Fibroblast of lung (primary cell): ENCODE results near the gene DENND1A. TPM values are rescaled to one million over a fixed set of nuclear protein-coding genes. Genes with fewer than 3 reads are reported as not detected.

Experiments used
- DNase-seq, 2 donors: peaks; one replicate each; pipeline versions ENCODE4 v3.0.0 to v3.0.0-alpha.2; 2010; ENCODE audit warnings: low read depth in 2 of 2
- H2AFZ ChIP-seq: 2 replicates; pipeline ENCODE4 v1.5.1; 2012; ENCODE audit warnings: low read length, control low read depth, inconsistent platforms
- H3K27ac ChIP-seq: 2 replicates; pipeline ENCODE4 v1.5.1; 2011; ENCODE audit warnings: low read length, control low read depth; ENCODE audit not compliant: insufficient read depth
- H3K27me3 ChIP-seq: 2 replicates; pipeline ENCODE4 v1.5.1; 2011; ENCODE audit warnings: mild to moderate bottlenecking, low read length; ENCODE audit not compliant: control insufficient read depth, insufficient read depth
- H3K36me3 ChIP-seq: 2 replicates; pipeline ENCODE4 v1.5.1; 2011; ENCODE audit warnings: low read length; ENCODE audit not compliant: control insufficient read depth, insufficient read depth
- H3K4me1 ChIP-seq: 2 replicates; pipeline ENCODE4 v1.5.1; 2011; ENCODE audit warnings: low read length; ENCODE audit not compliant: control insufficient read depth, insufficient read depth; ENCODE audit errors: extremely low read depth
- H3K4me2 ChIP-seq: 2 replicates; pipeline ENCODE4 v1.5.1; 2011; ENCODE audit warnings: low read length, control low read depth; ENCODE audit not compliant: insufficient read depth; ENCODE audit errors: extremely low read depth
- H3K4me3 ChIP-seq, 4 experiments: fragments of 200-600 bp in 1 of 4; sonication (generic) in 1 of 4; replicated peaks in 1 of 4; 2 replicates each; pipeline ENCODE4 v1.5.1; 2011 to 2016; ENCODE audit warnings: low read length in 4 of 4, low read depth in 3 of 4, mild to moderate bottlenecking in 3 of 4, control low read depth in 2 of 4, inconsistent platforms in 1 of 4, mixed read lengths in 1 of 4; ENCODE audit not compliant: insufficient read depth in 1 of 4; ENCODE audit errors: control extremely low read depth in 1 of 4
- H3K79me2 ChIP-seq: 2 replicates; pipeline ENCODE4 v1.5.1; 2012; ENCODE audit warnings: mild to moderate bottlenecking, low read length, inconsistent platforms; ENCODE audit not compliant: control insufficient read depth, insufficient read depth
- H3K9ac ChIP-seq: 2 replicates; pipeline ENCODE4 v1.5.1; 2011; ENCODE audit warnings: mild to moderate bottlenecking, low read length, control low read depth; ENCODE audit not compliant: insufficient read depth
- H3K9me3 ChIP-seq: 2 replicates; pipeline ENCODE4 v1.5.1; 2012; ENCODE audit warnings: low read depth, low read length; ENCODE audit not compliant: control insufficient read depth, insufficient read depth
- H4K20me1 ChIP-seq: 2 replicates; pipeline ENCODE4 v1.5.1; 2011; ENCODE audit warnings: low read length; ENCODE audit not compliant: control insufficient read depth, insufficient read depth; ENCODE audit errors: extremely low read depth
- EZH2 ChIP-seq: IDR thresholded peaks from 2 replicates; pipeline ENCODE4 v1.5.1; 2012; ENCODE audit warnings: low read length, control low read depth, mild to moderate bottlenecking; ENCODE audit errors: missing control alignments
- polyA plus RNA-seq, 2 donors: library from polyadenylated mRNA; depleted of rRNA in 1 of 2; stranded (reverse) in 1 of 2; unstranded in 1 of 2; fragments of >200 nt; gene quantifications; 2 replicates each; pipeline ENCODE4 v1.2.1, GENCODE V29; 2011 to 2012; ENCODE audit warnings: missing spikeins in 1 of 2
- total RNA-seq: library from RNA; depleted of rRNA; stranded (reverse); fragments of >200 nt; gene quantifications from 2 replicates; pipeline ENCODE4 v1.2.1, GENCODE V29; 2014
- TF ChIP-seq, protein P1 (sequence below), 2 donors: IDR thresholded peaks in 1 of 2; conservative IDR thresholded peaks in 1 of 2; 1 replicate in 1 of 2; 2 replicates in 1 of 2; pipeline ENCODE4 v1.5.1; 2011 to 2012; ENCODE audit warnings: low read length in 2 of 2, control low read depth in 1 of 2, inconsistent platforms in 1 of 2, low read depth in 1 of 2, mild to moderate bottlenecking in 1 of 2

Gene DENND1A
- total and polyA plus RNA-seq, 2 donors (not counting 1 experiment from before 2014, with no cell fraction given) = 13.0 to 18.3 TPM

DNA sequence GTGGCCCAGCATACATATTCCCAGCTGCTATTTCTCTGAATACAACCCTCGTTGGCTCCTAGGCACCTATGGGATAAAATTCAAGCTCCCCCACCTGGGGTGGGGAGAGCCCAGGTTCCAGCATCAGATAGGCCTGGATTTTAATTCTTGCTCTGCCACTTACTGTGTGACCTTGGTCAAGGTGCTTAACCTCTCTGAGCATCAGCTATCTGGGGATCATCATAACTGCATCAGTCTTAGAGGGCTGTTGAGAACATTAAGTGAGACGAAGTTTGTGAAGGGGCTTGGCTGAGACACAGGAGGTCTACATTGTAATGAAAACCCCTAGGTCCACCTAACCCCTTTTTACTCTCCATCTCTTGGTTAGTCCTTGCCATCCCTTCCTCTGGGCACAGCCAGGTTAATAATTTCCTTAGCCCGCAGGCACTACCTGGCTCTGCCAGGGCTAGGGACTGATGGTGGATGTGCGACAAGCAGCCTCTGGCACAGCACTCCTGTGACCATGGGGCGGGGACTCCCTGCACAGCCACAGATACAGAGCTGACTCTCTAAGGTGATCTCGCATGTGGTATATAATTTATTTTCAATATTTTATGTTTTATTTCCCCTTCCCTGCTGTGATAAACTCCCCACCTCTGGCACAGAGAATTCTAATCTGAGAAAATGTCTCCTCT lies 505.2 kb downstream of the DENND1A start:
- no peak for TF ChIP-seq EZH2
- TF ChIP-seq, protein P1, sequence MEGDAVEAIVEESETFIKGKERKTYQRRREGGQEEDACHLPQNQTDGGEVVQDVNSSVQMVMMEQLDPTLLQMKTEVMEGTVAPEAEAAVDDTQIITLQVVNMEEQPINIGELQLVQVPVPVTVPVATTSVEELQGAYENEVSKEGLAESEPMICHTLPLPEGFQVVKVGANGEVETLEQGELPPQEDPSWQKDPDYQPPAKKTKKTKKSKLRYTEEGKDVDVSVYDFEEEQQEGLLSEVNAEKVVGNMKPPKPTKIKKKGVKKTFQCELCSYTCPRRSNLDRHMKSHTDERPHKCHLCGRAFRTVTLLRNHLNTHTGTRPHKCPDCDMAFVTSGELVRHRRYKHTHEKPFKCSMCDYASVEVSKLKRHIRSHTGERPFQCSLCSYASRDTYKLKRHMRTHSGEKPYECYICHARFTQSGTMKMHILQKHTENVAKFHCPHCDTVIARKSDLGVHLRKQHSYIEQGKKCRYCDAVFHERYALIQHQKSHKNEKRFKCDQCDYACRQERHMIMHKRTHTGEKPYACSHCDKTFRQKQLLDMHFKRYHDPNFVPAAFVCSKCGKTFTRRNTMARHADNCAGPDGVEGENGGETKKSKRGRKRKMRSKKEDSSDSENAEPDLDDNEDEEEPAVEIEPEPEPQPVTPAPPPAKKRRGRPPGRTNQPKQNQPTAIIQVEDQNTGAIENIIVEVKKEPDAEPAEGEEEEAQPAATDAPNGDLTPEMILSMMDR (conservative IDR thresholded peaks at IDR 0.05 in 1 of 2, IDR thresholded peaks at IDR 0.05 in 1 of 2; ENCODE audit: low read depth in 1 of 2, low read length in 2 of 2) = no peak
- H3K79me2 ChIP-seq = no peaks in the 10 kb centered on the region

DNA sequence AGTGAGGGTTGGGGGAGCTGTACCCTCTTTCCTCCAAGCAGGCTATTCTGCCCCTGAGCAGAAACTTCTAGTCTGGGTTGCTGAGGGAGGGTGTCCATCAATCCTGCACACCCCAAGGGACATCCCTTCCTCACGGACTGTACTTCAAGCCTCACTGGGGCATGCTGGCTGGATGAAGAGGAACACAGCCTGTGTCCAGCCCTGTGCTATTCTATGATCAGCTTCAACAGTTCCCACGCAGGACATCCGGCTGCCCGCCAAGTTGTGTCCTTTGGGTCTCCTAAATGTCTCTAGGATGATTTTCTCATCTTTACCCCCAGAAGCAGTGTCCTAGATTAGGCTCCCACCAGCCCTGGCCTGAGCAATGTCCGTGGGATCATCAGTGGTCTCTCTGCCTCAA lies 505.8 kb downstream of the DENND1A start:
- H3K9ac ChIP-seq = no peak overlapping the region
- no peak overlapping the region for H3K4me2 ChIP-seq
- no peaks in the 10 kb centered on the region for H3K9me3 ChIP-seq
- DNase-seq = no peak
- H3K4me1 ChIP-seq = no peaks in the 10 kb centered on the region
- H3K36me3 ChIP-seq = no peaks in the 10 kb centered on the region
- no peaks in the 10 kb centered on the region for H3K79me2 ChIP-seq
- H3K27ac ChIP-seq = no peak overlapping the region
- H4K20me1 ChIP-seq = no peaks in the 10 kb centered on the region
- no peak overlapping the region for H3K4me3 ChIP-seq
- H3K27me3 ChIP-seq = no peaks in the 10 kb centered on the region
- TF ChIP-seq, protein P1 (conservative IDR thresholded peaks at IDR 0.05 in 1 of 2, IDR thresholded peaks at IDR 0.05 in 1 of 2; ENCODE audit: low read depth in 1 of 2, low read length in 2 of 2) = no peak
- no peak for TF ChIP-seq EZH2
- H2AFZ ChIP-seq = no peak overlapping the region

More for the DNA sequence above, 505.2 kb downstream of the DENND1A start:
- H3K4me3 ChIP-seq = no peak overlapping the region
- no peaks in the 10 kb centered on the region for H3K4me1 ChIP-seq
- H3K9me3 ChIP-seq = no peaks in the 10 kb centered on the region
- H3K9ac ChIP-seq = no peak overlapping the region
- no peak overlapping the region for H3K27ac ChIP-seq
- no peak overlapping the region for H2AFZ ChIP-seq
- H3K27me3 ChIP-seq = no peaks in the 10 kb centered on the region
- DNase-seq = no peak
- no peak overlapping the region for H3K4me2 ChIP-seq
- H3K36me3 ChIP-seq = no peaks in the 10 kb centered on the region
- H4K20me1 ChIP-seq = no peaks in the 10 kb centered on the region

DNA sequence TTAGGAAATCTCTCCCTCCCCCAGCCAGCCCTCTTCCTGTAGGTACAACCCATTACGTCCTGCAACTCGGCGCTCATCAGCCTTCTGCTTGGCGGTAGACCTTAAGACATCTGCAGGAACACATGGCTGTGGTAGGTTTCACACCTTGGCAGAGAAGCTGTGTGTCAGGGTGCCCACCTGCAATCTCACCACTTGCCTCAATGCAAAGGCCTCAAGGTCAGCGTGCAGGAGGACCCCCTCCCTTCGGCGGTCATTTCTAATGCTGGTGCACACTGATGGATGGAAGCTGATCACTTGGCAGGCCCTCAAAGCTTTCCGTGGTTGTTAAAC lies 506.6 kb downstream of the DENND1A start:
- no peaks in the 10 kb centered on the region for H3K9me3 ChIP-seq
- no peak overlapping the region for H2AFZ ChIP-seq
- H3K4me2 ChIP-seq = no peak overlapping the region
- no peak overlapping the region for H3K27ac ChIP-seq
- H3K27me3 ChIP-seq = no peaks in the 10 kb centered on the region
- H3K9ac ChIP-seq = no peak overlapping the region
- DNase-seq = no peak
- no peak for TF ChIP-seq EZH2
- TF ChIP-seq, protein P1 (conservative IDR thresholded peaks at IDR 0.05 in 1 of 2, IDR thresholded peaks at IDR 0.05 in 1 of 2; ENCODE audit: low read depth in 1 of 2, low read length in 2 of 2) = no peak
- no peak overlapping the region for H3K4me3 ChIP-seq
- no peaks in the 10 kb centered on the region for H4K20me1 ChIP-seq
- no peaks in the 10 kb centered on the region for H3K79me2 ChIP-seq
- no peaks in the 10 kb centered on the region for H3K4me1 ChIP-seq
- no peaks in the 10 kb centered on the region for H3K36me3 ChIP-seq
